ENCODE results near the gene KRABD2.
"Not testable (repeated sequence)": the region's sequence is repeated elsewhere in the genome, so short reads cannot be mapped to it uniquely, and the experiment has no call there.

Gene KRABD2

GRCh38 chr17:8359769-8360168 lies 16.7 kb downstream of the KRABD2 start:
- Mint-ChIP-seq H3K4me1 (peaks cover 8% of the 10 kb centered on the region), H3K4me3 (peak overlapping the region; percentile 1), H3K36me3 (no peaks in the 10 kb centered on the region), H3K27ac (no peak overlapping the region), H3K9me3 (no peaks in the 10 kb centered on the region), H3K27me3 (no peaks in the 10 kb centered on the region)
- no peak for DNase-seq

- no peaks in the 10 kb centered on the region for H3K27me3 Mint-ChIP-seq
- H3K4me1 Mint-ChIP-seq, result peaks cover 8% of the 10 kb centered on the region
- H3K36me3 Mint-ChIP-seq, result no peaks in the 10 kb centered on the region
- no peak overlapping the region for H3K27ac Mint-ChIP-seq
- no peaks in the 10 kb centered on the region for H3K9me3 Mint-ChIP-seq
- H3K4me3 Mint-ChIP-seq, result no peak overlapping the region
- no peak for DNase-seq
Measured at GRCh38 chr17:8357910-8358309, 18.6 kb downstream of the KRABD2 start.

GRCh38 chr17:8354236-8354635 lies 22.3 kb downstream of the KRABD2 start:
- Mint-ChIP-seq H3K27me3 (peaks cover 7% of the 10 kb centered on the region), H3K4me3 (no peak overlapping the region), H3K9me3 (no peaks in the 10 kb centered on the region), H3K36me3 (no peaks in the 10 kb centered on the region), H3K27ac (no peak overlapping the region), H3K4me1 (no peaks in the 10 kb centered on the region)
- no peak for DNase-seq

- H3K27ac Mint-ChIP-seq, result no peak overlapping the region
- DNase-seq, result no peak
- H3K4me3 Mint-ChIP-seq, result no peak overlapping the region
- H3K27me3 Mint-ChIP-seq, result peaks cover 7% of the 10 kb centered on the region
- no peaks in the 10 kb centered on the region for H3K36me3 Mint-ChIP-seq
- no peaks in the 10 kb centered on the region for H3K9me3 Mint-ChIP-seq
- H3K4me1 Mint-ChIP-seq, result no peaks in the 10 kb centered on the region
Measured at GRCh38 chr17:8353736-8354135, 22.8 kb downstream of the KRABD2 start.

GRCh38 chr17:8350339-8350738 lies 26.2 kb downstream of the KRABD2 start:
- Mint-ChIP-seq H3K4me3 (no peak overlapping the region), H3K27me3 (peaks cover 30% of the 10 kb centered on the region), H3K36me3 (no peaks in the 10 kb centered on the region), H3K4me1 (no peaks in the 10 kb centered on the region), H3K9me3 (no peaks in the 10 kb centered on the region), H3K27ac (no peak overlapping the region)
- no peak for DNase-seq

- H3K9me3 Mint-ChIP-seq, H3K4me1 Mint-ChIP-seq, H3K36me3 Mint-ChIP-seq, DNase-seq, H3K4me3 Mint-ChIP-seq, H3K27ac Mint-ChIP-seq: not testable (repeated sequence)
- H3K27me3 Mint-ChIP-seq, result peaks cover 34% of the 10 kb centered on the region
Measured at GRCh38 chr17:8347001-8347400, 29.5 kb downstream of the KRABD2 start.

- no peaks in the 10 kb centered on the region for H3K9me3 Mint-ChIP-seq
- peaks cover 34% of the 10 kb centered on the region for H3K27me3 Mint-ChIP-seq
- H3K27ac Mint-ChIP-seq, result no peak overlapping the region
- H3K36me3 Mint-ChIP-seq, result no peaks in the 10 kb centered on the region
- H3K4me1 Mint-ChIP-seq, result peaks cover 2% of the 10 kb centered on the region
- no peak overlapping the region for H3K4me3 Mint-ChIP-seq
- no peak for DNase-seq
Measured at GRCh38 chr17:8345951-8346665, 30.4 kb downstream of the KRABD2 start.

GRCh38 chr17:8345052-8345690 lies 31.3 kb downstream of the KRABD2 start:
- no peaks in the 10 kb centered on the region for H3K9me3 Mint-ChIP-seq

GRCh38 chr17:8341456-8341855 lies 35.0 kb downstream of the KRABD2 start:
- Mint-ChIP-seq H3K4me1 (peaks cover 15% of the 10 kb centered on the region), H3K4me3 (no peak overlapping the region), H3K9me3 (no peaks in the 10 kb centered on the region), H3K27me3 (peaks cover 21% of the 10 kb centered on the region), H3K27ac (no peak overlapping the region), H3K36me3 (no peaks in the 10 kb centered on the region)
- DNase-seq, result no peak

More at GRCh38 chr17:8345052-8345690, 31.3 kb downstream of the KRABD2 start:
- no peak overlapping the region for H3K27ac Mint-ChIP-seq
- peaks cover 34% of the 10 kb centered on the region for H3K27me3 Mint-ChIP-seq
- H3K36me3 Mint-ChIP-seq, result no peaks in the 10 kb centered on the region
- peaks cover 2% of the 10 kb centered on the region for H3K4me1 Mint-ChIP-seq
- no peak overlapping the region for H3K4me3 Mint-ChIP-seq
- peak; percentile 19 for DNase-seq

GRCh38 chr17:8339540-8339939 lies 37.0 kb downstream of the KRABD2 start, which contains the start of gene ODF4:
ODF4 (plus strand) TSS chr17:8339840; CDS start chr17:8340052, 212 bp downstream.
- H3K4me1 Mint-ChIP-seq, result peaks cover 13% of the 10 kb centered on the region
- no peaks in the 10 kb centered on the region for H3K36me3 Mint-ChIP-seq
- H3K9me3 Mint-ChIP-seq, result no peaks in the 10 kb centered on the region

GRCh38 chr17:8338753-8339140 lies 37.8 kb downstream of the KRABD2 start:
- Mint-ChIP-seq H3K4me3 (no peak overlapping the region), H3K27ac (no peak overlapping the region), H3K36me3 (no peaks in the 10 kb centered on the region), H3K4me1 (peaks cover 13% of the 10 kb centered on the region), H3K27me3 (peaks cover 10% of the 10 kb centered on the region), H3K9me3 (no peaks in the 10 kb centered on the region)
- no peak for DNase-seq

More at GRCh38 chr17:8339540-8339939, 37.0 kb downstream of the KRABD2 start, which contains the start of gene ODF4:
- Mint-ChIP-seq H3K27me3 (peaks cover 7% of the 10 kb centered on the region), H3K4me3 (no peak within 1 kb of the TSS), H3K27ac (no peak within 1 kb of the TSS)
- DNase-seq, result no peak

GRCh38 chr17:8337802-8338752 lies 38.4 kb downstream of the KRABD2 start:
- DNase-seq, result no peak
- Mint-ChIP-seq H3K9me3 (no peaks in the 10 kb centered on the region), H3K36me3 (no peaks in the 10 kb centered on the region), H3K27me3 (peaks cover 10% of the 10 kb centered on the region), H3K4me3 (peak overlapping the region; percentile 12), H3K27ac (peak overlapping the region; percentile 16), H3K4me1 (peaks cover 13% of the 10 kb centered on the region)

- no peak for DNase-seq
- peaks cover 7% of the 10 kb centered on the region for H3K4me1 Mint-ChIP-seq
Measured at GRCh38 chr17:8333281-8333680, 43.2 kb downstream of the KRABD2 start.

GRCh38 chr17:8332688-8333087 lies 43.8 kb downstream of the KRABD2 start:
- Mint-ChIP-seq H3K4me3 (no peak overlapping the region), H3K4me1 (peaks cover 1% of the 10 kb centered on the region), H3K27me3 (peaks cover 19% of the 10 kb centered on the region), H3K27ac (no peak overlapping the region), H3K9me3 (no peaks in the 10 kb centered on the region), H3K36me3 (no peaks in the 10 kb centered on the region)
- DNase-seq, result no peak

More at GRCh38 chr17:8333281-8333680, 43.2 kb downstream of the KRABD2 start:
- Mint-ChIP-seq H3K27me3 (peaks cover 16% of the 10 kb centered on the region), H3K4me3 (no peak overlapping the region), H3K36me3 (no peaks in the 10 kb centered on the region), H3K27ac (no peak overlapping the region), H3K9me3 (no peaks in the 10 kb centered on the region)

- Mint-ChIP-seq H3K27ac (no peak overlapping the region), H3K36me3 (no peaks in the 10 kb centered on the region), H3K4me3 (no peak overlapping the region), H3K4me1 (peaks cover under 1% of the 10 kb centered on the region), H3K27me3 (peaks cover 21% of the 10 kb centered on the region), H3K9me3 (no peaks in the 10 kb centered on the region)
- no peak for DNase-seq
Measured at GRCh38 chr17:8332128-8332527, 44.4 kb downstream of the KRABD2 start.

Data from activated naive CD8-positive, alpha-beta T cell treated with anti-CD3 and anti-CD28 coated beads for 36 hours (primary cell).